Measurements from ENCODE around the gene MYO5C.
"Not testable (repeated sequence)": the region's sequence is repeated elsewhere in the genome, so short reads cannot be mapped to it uniquely, and the experiment has no call there.

Gene MYO5C

DNA sequence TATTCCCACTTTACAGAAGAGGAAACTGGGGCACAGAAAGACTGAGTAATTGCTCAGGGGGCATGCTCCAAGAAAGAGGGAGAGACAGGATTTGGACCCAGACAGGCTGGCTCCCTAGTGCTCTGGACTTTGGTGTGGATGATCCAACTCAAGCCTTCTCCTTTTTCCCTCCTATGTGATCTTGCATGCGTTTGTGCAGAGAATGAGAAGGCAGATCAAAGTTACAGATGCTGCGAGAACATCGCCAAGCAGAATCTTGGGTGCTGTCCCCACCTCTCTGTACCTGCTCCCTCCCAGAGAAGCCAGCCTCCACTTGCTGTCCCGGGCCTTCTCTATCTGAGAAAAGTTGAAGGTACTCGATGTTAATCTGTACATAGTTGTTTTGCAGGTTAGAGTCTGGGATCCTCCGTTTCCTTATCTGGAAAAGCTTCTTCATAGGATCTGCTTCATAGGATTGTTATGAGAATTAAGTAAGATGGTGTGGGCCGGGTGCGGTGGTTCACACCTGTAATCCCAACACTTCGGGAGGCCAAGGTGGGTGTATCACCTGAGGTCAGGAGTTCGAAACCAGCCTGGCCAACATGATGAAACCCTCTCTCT lies 114.7 kb downstream of the MYO5C start:
- Histone ChIP-seq H3K4me3 (ENCODE audit: low read length) (no peak overlapping the region), H3K36me3 (ENCODE audit: insufficient read depth, low read length) (no peaks in the 10 kb centered on the region), H3K4me2 (ENCODE audit: low read length) (peak overlapping the region; percentile 84), H3K27me3 (ENCODE audit: control insufficient read depth, insufficient read depth, low read length) (no peaks in the 10 kb centered on the region), H3K9me3 (replicated peaks; ENCODE audit: low read length) (no peaks in the 10 kb centered on the region), H3K4me1 (ENCODE audit: control insufficient read depth, insufficient read depth, low read length) (peaks cover 5% of the 10 kb centered on the region), H3K9ac (ENCODE audit: low read depth, low read length) (no peak overlapping the region)

DNA sequence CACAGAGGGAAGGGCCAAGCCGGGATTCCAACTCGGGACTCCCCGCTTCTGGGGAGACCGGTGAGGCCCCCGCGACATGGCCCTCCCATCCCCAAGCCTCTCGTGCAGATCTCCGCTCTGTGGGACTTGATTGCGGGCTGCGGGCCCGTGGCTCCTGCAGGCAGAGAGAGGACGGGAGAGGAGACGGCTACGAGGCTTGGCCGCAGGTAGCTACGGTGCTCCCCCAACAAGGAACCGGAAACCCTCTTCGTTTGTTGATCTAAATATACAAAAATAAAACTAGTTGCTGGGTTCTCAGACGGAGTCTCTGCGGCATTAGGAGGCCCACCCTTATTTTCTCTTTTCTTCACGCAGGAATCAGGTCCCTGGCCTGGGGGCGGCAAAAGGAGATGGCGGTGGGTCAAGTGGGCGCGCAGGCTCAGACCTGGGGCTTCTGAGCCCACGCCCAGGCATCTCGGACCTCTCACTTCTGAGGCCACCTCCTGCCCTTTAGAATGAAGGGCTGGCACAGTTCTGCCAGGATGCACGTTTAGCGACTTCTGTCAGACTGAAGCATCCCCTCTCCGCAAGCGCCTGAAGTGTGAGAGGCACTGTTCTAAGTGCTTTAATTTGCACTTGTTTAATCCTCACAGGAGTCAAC lies 115.3 kb downstream of the MYO5C start:
- Histone ChIP-seq H3K27me3 (ENCODE audit: control insufficient read depth, insufficient read depth, low read length) (no peaks in the 10 kb centered on the region), H3K4me1 (ENCODE audit: control insufficient read depth, insufficient read depth, low read length) (peaks cover 5% of the 10 kb centered on the region), H3K9me3 (replicated peaks; ENCODE audit: low read length) (no peaks in the 10 kb centered on the region), H3K4me2 (ENCODE audit: low read length) (peak overlapping the region; percentile 84), H3K36me3 (ENCODE audit: insufficient read depth, low read length) (no peaks in the 10 kb centered on the region), H3K9ac (ENCODE audit: low read depth, low read length) (peak overlapping the region; percentile 81), H3K4me3 (ENCODE audit: low read length) (peak overlapping the region; percentile 95)

- H3K9me3 ChIP-seq (replicated peaks; ENCODE audit: low read length), result no peaks in the 10 kb centered on the region
- peak overlapping the region; percentile 84 for H3K4me2 ChIP-seq (ENCODE audit: low read length)
- H3K36me3 ChIP-seq (ENCODE audit: insufficient read depth, low read length), result no peaks in the 10 kb centered on the region
- H3K9ac ChIP-seq (ENCODE audit: low read depth, low read length), result peak overlapping the region; percentile 81
- no peaks in the 10 kb centered on the region for H3K27me3 ChIP-seq (ENCODE audit: control insufficient read depth, insufficient read depth, low read length)
- H3K4me1 ChIP-seq (ENCODE audit: control insufficient read depth, insufficient read depth, low read length), result peaks cover 5% of the 10 kb centered on the region
- H3K4me3 ChIP-seq (ENCODE audit: low read length), result peak overlapping the region; percentile 95
Measured at GRCh38 chr15:52179278-52180195, 116.1 kb downstream of the MYO5C start.

- Histone ChIP-seq H3K4me2 (ENCODE audit: low read length) (peak overlapping the region; percentile 84), H3K36me3 (ENCODE audit: insufficient read depth, low read length) (no peaks in the 10 kb centered on the region), H3K4me1 (ENCODE audit: control insufficient read depth, insufficient read depth, low read length) (peaks cover 5% of the 10 kb centered on the region), H3K9ac (ENCODE audit: low read depth, low read length) (peak overlapping the region; percentile 81), H3K4me3 (ENCODE audit: low read length) (peak overlapping the region; percentile 95), H3K9me3 (replicated peaks; ENCODE audit: low read length) (no peaks in the 10 kb centered on the region), H3K27me3 (ENCODE audit: control insufficient read depth, insufficient read depth, low read length) (no peaks in the 10 kb centered on the region)
Measured at GRCh38 chr15:52178765-52179164, 116.8 kb downstream of the MYO5C start.

DNA sequence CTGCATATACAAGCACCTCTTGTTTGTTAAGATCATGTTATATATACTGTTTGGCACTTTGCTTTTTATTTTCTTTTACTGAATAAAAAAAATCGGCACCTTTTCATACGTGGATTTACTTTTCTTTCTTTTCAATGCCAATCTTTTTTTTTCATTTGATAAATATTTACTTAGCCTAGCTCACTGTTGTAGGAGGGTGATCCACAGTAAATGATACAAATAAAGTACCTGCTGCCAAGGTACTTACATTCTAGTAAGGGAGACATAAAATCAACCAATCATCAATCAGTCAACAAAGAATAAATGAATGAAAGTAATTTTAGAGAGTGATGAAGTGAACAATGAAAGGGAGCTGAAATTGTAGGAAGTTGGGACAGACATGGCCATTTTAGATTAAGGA lies 122.7 kb downstream of the MYO5C start:
- Histone ChIP-seq H3K27me3 (ENCODE audit: control insufficient read depth, insufficient read depth, low read length) (no peaks in the 10 kb centered on the region), H3K4me3 (ENCODE audit: low read length) (no peak overlapping the region), H3K9ac (ENCODE audit: low read depth, low read length) (no peak overlapping the region), H3K4me2 (ENCODE audit: low read length) (no peak overlapping the region), H3K9me3 (replicated peaks; ENCODE audit: low read length) (no peaks in the 10 kb centered on the region), H3K4me1 (ENCODE audit: control insufficient read depth, insufficient read depth, low read length) (no peaks in the 10 kb centered on the region), H3K36me3 (ENCODE audit: insufficient read depth, low read length) (no peaks in the 10 kb centered on the region)

GRCh38 chr15:52171807-52172206 lies 123.8 kb downstream of the MYO5C start:
- Histone ChIP-seq H3K9ac (ENCODE audit: low read depth, low read length) (no peak overlapping the region), H3K4me1 (ENCODE audit: control insufficient read depth, insufficient read depth, low read length) (no peaks in the 10 kb centered on the region), H3K4me2 (ENCODE audit: low read length) (no peak overlapping the region), H3K4me3 (ENCODE audit: low read length) (no peak overlapping the region), H3K9me3 (replicated peaks; ENCODE audit: low read length) (no peaks in the 10 kb centered on the region), H3K36me3 (ENCODE audit: insufficient read depth, low read length) (no peaks in the 10 kb centered on the region), H3K27me3 (ENCODE audit: control insufficient read depth, insufficient read depth, low read length) (no peaks in the 10 kb centered on the region)

DNA sequence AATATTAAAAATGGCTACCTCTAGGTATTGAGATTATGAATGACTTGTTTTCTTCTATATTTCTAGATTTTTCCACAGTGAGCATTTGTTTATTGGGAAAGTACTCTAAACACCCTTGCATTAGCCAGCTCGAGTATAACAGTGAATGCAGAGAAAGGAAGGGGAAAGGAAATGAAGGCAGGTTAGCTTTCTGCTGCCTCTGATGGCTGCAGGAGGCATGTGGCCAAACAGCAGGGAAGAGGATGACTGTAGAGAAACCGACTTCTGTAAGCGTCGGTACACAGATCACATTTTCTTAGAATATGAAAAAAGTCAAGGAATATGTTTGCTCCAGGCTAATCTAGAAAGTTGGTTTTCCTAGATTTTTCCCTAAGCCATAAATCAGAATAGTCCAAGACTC lies 124.2 kb downstream of the MYO5C start:
- Histone ChIP-seq H3K36me3 (ENCODE audit: insufficient read depth, low read length) (no peaks in the 10 kb centered on the region), H3K27me3 (ENCODE audit: control insufficient read depth, insufficient read depth, low read length) (no peaks in the 10 kb centered on the region), H3K4me2 (ENCODE audit: low read length) (no peak overlapping the region), H3K4me1 (ENCODE audit: control insufficient read depth, insufficient read depth, low read length) (no peaks in the 10 kb centered on the region), H3K9me3 (replicated peaks; ENCODE audit: low read length) (no peaks in the 10 kb centered on the region), H3K9ac (ENCODE audit: low read depth, low read length) (no peak overlapping the region), H3K4me3 (ENCODE audit: low read length) (no peak overlapping the region)

- not testable (repeated sequence) for H3K36me3 ChIP-seq (ENCODE audit: insufficient read depth, low read length); H3K9ac ChIP-seq (ENCODE audit: low read depth, low read length); H3K9me3 ChIP-seq (replicated peaks; ENCODE audit: low read length); H3K4me2 ChIP-seq (ENCODE audit: low read length); H3K4me1 ChIP-seq (ENCODE audit: control insufficient read depth, insufficient read depth, low read length); H3K27me3 ChIP-seq (ENCODE audit: control insufficient read depth, insufficient read depth, low read length); H3K4me3 ChIP-seq (ENCODE audit: low read length)
Measured at GRCh38 chr15:52170199-52170598, 125.4 kb downstream of the MYO5C start.

GRCh38 chr15:52165494-52166131 lies 130.0 kb downstream of the MYO5C start:
- H3K4me1 ChIP-seq (ENCODE audit: control insufficient read depth, insufficient read depth, low read length), result peaks cover 14% of the 10 kb centered on the region
- H3K9ac ChIP-seq (ENCODE audit: low read depth, low read length); H3K36me3 ChIP-seq (ENCODE audit: insufficient read depth, low read length); H3K4me2 ChIP-seq (ENCODE audit: low read length); H3K4me3 ChIP-seq (ENCODE audit: low read length); H3K9me3 ChIP-seq (replicated peaks; ENCODE audit: low read length); H3K27me3 ChIP-seq (ENCODE audit: control insufficient read depth, insufficient read depth, low read length): not testable (repeated sequence)

GRCh38 chr15:52164631-52165265 lies 130.9 kb downstream of the MYO5C start:
- Histone ChIP-seq H3K4me1 (ENCODE audit: control insufficient read depth, insufficient read depth, low read length) (peaks cover 14% of the 10 kb centered on the region), H3K36me3 (ENCODE audit: insufficient read depth, low read length) (peaks cover 4% of the 10 kb centered on the region), H3K9me3 (replicated peaks; ENCODE audit: low read length) (no peaks in the 10 kb centered on the region), H3K9ac (ENCODE audit: low read depth, low read length) (no peak overlapping the region), H3K27me3 (ENCODE audit: control insufficient read depth, insufficient read depth, low read length) (no peaks in the 10 kb centered on the region), H3K4me2 (ENCODE audit: low read length) (no peak overlapping the region), H3K4me3 (ENCODE audit: low read length) (no peak overlapping the region)

Data from skeletal muscle satellite cell (primary cell).